Fibroblast of gingiva (primary cell): ENCODE data around the gene ZSCAN26.

ENCODE experiments used
- DNase-seq: peaks from one replicate; pipeline ENCODE4 v3.0.0-alpha.2; 2011; ENCODE audit warnings: low read depth

Gene ZSCAN26

DNA sequence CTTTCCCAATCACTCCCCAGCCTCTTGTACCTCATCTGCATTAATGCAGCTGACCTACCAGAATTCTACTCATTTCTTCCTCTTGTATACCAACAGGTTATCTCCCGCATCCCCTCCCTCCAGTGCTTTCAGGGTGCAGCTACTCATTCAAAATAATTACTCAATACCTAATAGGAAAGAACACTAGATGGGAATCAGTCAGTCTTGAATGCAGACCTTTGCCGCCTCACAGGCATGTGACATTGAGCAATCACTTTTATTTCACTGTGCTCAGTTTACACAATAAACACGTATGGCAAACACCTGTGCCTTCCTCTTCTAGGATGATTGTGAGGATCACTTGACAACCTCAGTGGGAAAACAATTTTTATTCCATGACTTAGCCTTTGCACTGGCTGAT, 55.7 kb downstream of the ZSCAN26 start:
- no peak for DNase-seq

DNA sequence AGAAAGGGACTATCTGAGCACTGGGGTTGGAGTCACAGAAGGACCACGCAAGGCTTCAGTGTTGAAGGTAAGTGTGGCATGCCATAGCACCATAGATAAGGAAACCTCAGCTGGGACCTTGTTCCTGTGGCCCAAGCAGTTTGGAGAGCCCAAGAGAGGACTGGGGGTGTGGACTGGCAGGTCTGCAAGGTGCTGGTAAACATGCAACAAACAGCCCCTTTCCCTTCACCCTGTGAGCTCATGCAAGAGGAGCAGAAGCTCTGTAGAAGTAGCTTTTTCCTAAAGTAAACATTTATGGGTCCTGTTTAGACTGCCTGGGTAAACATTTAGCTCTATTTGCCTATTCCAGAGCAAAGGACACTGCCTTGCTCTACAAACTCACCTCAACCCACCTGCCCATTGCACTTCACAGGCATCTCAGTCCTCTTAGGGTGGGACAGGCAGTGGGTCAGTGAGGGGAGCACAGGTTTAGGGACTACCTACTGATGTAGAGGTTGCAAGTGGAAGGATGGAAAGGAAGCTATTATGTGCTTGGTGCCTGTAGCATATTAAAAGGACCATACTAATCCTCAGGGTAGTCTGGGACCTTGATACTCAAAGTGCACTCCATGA, 57.0 kb downstream of the ZSCAN26 start:
- DNase-seq = no peak

DNA sequence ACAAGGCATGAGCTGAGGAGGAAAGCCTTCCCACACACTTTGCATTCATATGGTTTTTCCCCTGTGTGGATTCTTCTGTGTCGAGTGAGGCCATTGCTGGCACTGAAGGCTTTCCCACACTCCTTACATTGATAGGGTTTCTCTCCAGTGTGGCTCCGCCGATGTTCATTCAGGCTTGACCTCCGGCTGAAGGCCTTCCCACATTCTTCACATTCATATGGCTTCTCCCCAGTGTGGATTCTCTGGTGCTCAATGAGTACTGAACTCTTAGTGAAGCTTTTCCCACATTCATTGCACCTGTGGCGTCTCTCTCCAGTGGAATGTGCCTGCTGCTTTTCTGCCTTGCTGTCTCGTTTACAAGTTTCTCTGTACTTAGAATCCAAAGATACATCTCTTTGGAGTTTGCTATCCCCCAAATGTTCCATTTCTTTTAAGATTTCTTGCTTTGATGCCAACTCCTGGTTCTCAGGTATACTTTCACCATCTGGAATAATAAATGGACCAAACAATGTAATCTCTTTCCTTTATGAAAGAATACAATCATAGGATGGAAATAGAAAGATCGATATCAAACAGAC, 59.5 kb downstream of the ZSCAN26 start:
- no peak for DNase-seq
